ENCODE results near the gene MYO16.
A peak's percentile ranks its signal among the peaks of the same experiment; 100 is the strongest.

MYO16 gene

DNA sequence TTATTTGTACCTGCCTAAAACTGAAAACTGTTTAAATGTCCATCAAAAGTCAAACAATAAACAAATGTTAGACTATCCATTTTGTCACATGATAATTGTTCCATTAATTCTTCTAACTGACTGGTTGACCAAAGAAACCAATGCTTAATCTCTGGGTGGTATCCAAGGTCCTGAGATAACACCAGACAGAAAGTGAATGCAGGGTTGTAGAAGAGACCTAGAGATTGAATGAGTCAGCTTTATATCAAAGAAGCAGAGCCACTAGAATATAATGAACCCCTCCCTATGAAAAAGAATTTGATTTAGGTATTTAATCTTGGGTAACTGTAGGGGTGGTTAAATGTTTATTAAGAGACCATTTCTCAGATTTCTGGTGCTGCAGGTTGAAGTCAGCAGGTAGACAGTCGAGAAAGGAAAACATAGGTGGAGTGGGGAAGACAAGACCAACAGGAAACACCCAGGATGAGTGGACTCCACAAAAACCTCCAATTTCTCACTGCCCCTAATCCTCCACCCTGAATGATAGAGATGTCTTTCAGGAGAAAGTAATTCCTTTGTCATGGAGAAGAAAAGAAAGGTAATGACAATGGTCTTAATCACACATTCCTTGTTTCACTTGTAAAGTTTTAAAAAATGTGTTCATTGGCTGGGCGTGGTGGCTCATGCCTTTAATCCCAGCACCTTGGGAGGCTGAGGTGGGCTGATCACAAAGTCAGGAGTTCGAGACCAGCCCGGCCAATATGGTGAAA is 620.5 kb downstream of the MYO16 start:
- H3K27ac ChIP-seq (ENCODE audit: low read length): no peak overlapping the region
- no peaks in the 10 kb centered on the region for H3K27me3 ChIP-seq (ENCODE audit: control insufficient read depth in 1 of 2, insufficient read depth in 2 of 2, low read length in 2 of 2)
- H3K4me3 ChIP-seq (ENCODE audit: low read length in 2 of 2): no peak overlapping the region

DNA sequence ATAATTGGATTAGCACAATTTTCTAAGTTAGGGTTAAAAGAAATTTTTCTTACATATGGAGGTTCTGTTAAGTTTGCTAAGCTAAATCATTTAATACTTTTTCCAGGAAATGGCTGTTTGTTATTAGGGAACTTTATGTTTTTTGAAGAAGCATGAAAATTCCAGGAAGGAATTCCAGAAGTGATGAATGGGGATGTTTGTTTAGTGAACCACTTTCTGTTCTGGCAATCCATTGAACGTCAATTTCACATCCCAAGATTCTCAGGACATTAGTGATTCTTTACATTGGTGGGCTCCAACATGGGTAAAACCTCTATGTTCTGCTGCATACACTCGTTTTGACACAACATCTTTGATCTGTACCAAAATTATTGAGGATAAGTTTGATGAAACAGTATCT is 622.5 kb downstream of the MYO16 start:
- no peaks in the 10 kb centered on the region for H3K4me1 ChIP-seq (ENCODE audit: control insufficient read depth, insufficient read depth, low read length)
- no peak overlapping the region for H3K27ac ChIP-seq (ENCODE audit: low read length)
- no peaks in the 10 kb centered on the region for H3K36me3 ChIP-seq (ENCODE audit: control insufficient read depth in 2 of 2, insufficient read depth in 2 of 2, low read length in 2 of 2)
- H3K4me3 ChIP-seq (ENCODE audit: low read length in 2 of 2): no peak overlapping the region
- no peaks in the 10 kb centered on the region for H3K27me3 ChIP-seq (ENCODE audit: control insufficient read depth in 1 of 2, insufficient read depth in 2 of 2, low read length in 2 of 2)
- peaks cover 0 to 2% of the 10 kb centered on the region in 2 donors for H3K9me3 ChIP-seq (ENCODE audit: control insufficient read depth in 2 of 2, low read length in 2 of 2)
- no peak overlapping the region for H3K9ac ChIP-seq (ENCODE audit: low read length in 2 of 2)

More for the DNA sequence above, 620.5 kb downstream of the MYO16 start:
- Histone ChIP-seq H3K9ac (ENCODE audit: low read length in 2 of 2) (no peak overlapping the region), H3K4me1 (ENCODE audit: control insufficient read depth, insufficient read depth, low read length) (no peaks in the 10 kb centered on the region), H3K36me3 (ENCODE audit: control insufficient read depth in 2 of 2, insufficient read depth in 2 of 2, low read length in 2 of 2) (no peaks in the 10 kb centered on the region), H3K9me3 (ENCODE audit: control insufficient read depth in 2 of 2, low read length in 2 of 2) (peaks cover 0 to 3% of the 10 kb centered on the region in 2 donors)

DNA sequence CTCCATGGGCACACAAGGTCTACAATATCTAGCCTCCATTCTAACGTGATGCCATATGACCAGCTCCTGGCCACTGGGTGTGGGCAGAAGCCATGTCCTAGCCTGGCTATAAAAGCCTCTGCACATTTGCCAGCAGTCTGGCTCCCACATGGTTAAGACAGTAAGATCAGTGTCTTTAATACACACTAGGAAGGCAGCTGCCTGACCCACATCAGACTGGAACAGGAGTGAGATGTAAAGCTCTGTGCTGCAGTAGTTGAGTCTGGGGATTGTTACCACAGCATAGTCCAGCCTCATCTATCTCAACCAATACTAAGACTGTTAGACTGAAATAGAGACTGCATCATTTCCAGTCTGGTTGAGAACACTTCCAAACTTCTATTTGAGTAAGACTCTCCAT is 623.9 kb downstream of the MYO16 start:
- Histone ChIP-seq H3K9me3 (ENCODE audit: control insufficient read depth in 2 of 2, low read length in 2 of 2) (no peaks in the 10 kb centered on the region), H3K36me3 (ENCODE audit: control insufficient read depth in 2 of 2, insufficient read depth in 2 of 2, low read length in 2 of 2) (no peaks in the 10 kb centered on the region), H3K4me3 (ENCODE audit: low read length in 2 of 2) (no peak overlapping the region), H3K27ac (ENCODE audit: low read length) (no peak overlapping the region), H3K4me1 (ENCODE audit: control insufficient read depth, insufficient read depth, low read length) (no peaks in the 10 kb centered on the region), H3K27me3 (ENCODE audit: control insufficient read depth in 1 of 2, insufficient read depth in 2 of 2, low read length in 2 of 2) (no peaks in the 10 kb centered on the region), H3K9ac (ENCODE audit: low read length in 2 of 2) (no peak overlapping the region)

DNA sequence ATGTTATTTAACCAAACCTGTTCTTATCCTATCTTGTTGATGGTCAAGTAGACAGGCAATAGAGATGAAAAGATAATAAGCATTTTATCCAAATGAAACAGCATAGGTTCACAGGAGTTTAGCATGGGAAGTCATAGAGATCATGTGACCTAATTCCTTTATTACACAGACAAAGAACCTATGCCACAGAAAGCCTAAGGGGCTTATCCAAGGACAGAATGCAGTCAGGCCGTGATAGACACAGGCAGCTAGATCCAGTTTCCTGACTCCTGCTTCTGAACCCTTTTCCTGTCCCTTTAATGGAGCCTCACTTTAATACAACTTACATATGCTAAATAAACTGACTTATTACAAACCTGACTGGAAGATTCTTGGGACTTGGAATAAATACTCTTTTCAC is 624.9 kb downstream of the MYO16 start:
- no peaks in the 10 kb centered on the region for H3K4me1 ChIP-seq (ENCODE audit: control insufficient read depth, insufficient read depth, low read length)
- no peak overlapping the region for H3K27ac ChIP-seq (ENCODE audit: low read length)
- no peak overlapping the region for H3K9ac ChIP-seq (ENCODE audit: low read length in 2 of 2)
- H3K4me3 ChIP-seq (ENCODE audit: low read length in 2 of 2): no peak overlapping the region
- H3K27me3 ChIP-seq (ENCODE audit: control insufficient read depth in 1 of 2, insufficient read depth in 2 of 2, low read length in 2 of 2): no peaks in the 10 kb centered on the region
- no peaks in the 10 kb centered on the region for H3K9me3 ChIP-seq (ENCODE audit: control insufficient read depth in 2 of 2, low read length in 2 of 2)
- H3K36me3 ChIP-seq (ENCODE audit: control insufficient read depth in 2 of 2, insufficient read depth in 2 of 2, low read length in 2 of 2): no peaks in the 10 kb centered on the region

DNA sequence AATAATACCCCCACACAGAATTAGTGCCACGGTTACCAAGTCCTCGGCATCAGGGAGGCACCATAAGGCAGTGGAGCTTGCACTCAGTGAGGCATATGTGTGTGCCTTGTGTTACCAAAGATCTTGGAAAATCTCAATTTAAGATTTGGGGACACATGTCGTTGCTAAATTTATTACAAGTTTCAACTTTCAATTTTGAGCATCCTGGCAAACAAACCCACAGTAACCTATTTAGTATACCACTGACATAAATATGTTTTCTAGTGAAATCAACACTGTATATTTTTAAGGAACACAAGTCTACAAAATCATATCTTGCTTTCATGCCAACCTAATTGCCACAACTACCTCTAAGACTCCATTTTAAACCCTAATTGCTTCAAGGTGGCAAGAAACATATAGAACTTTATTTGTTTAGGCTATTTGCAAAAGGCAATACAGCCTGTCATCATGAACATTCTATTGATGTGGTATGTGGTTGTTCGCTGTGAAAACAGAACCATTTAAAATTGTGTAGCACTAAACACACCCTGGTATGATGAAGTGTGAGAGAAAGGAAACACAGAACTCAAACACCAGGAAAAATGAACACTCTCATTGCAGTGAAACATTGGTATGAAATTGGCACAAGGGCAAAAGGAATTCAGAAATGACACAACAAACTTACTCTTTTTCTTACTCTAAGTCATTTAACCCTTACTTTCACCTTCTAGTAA is 625.9 kb downstream of the MYO16 start:
- Histone ChIP-seq H3K4me3 (ENCODE audit: low read length in 2 of 2) (no peak overlapping the region), H3K27ac (ENCODE audit: low read length) (no peak overlapping the region), H3K4me1 (ENCODE audit: control insufficient read depth, insufficient read depth, low read length) (no peaks in the 10 kb centered on the region), H3K27me3 (ENCODE audit: control insufficient read depth in 1 of 2, insufficient read depth in 2 of 2, low read length in 2 of 2) (no peaks in the 10 kb centered on the region), H3K36me3 (ENCODE audit: control insufficient read depth in 2 of 2, insufficient read depth in 2 of 2, low read length in 2 of 2) (no peaks in the 10 kb centered on the region), H3K9ac (ENCODE audit: low read length in 2 of 2) (no peak overlapping the region), H3K9me3 (ENCODE audit: control insufficient read depth in 2 of 2, low read length in 2 of 2) (no peaks in the 10 kb centered on the region)

DNA sequence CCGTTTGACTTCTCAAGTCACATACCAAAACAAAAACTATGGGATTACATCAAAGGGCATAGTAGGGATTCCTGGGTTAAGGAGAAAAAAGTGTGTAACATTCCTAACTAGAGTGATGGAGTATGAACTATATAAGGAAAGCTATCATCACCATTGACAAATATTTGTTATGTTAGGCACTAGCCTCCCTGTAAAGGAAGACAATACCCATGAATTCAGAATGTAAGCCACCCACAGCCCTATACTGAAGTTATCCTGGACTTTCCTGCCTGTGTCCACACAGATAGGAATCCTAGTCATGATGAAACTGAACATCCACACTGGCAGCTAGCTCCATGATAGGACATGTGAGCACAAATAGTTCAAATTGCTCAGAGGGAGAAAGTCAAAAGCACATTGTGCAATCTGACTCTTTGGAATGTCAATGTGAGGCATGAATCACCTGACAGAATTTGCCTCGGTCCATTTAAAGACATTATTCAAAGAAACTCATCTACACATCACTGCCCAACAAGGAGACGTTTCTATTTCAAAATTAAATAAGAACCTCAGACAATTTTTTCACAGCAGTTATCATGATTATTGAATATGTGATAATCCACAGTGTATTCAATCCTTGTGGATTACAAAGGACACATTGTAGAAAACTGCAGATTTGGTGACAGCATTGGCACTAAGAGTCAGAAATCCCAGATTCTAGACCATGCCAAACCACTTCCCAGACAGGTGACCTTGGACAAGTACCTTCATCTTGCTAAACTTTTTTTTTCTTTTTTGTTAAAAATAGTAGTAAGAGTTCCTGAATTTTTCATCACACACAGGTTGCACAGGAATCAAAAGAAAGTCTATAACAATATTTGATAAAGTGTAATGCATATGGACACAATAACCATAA is 627.7 kb downstream of the MYO16 start:
- Histone ChIP-seq H3K27me3 (ENCODE audit: control insufficient read depth in 1 of 2, insufficient read depth in 2 of 2, low read length in 2 of 2) (no peaks in the 10 kb centered on the region), H3K27ac (ENCODE audit: low read length) (peak overlapping the region; percentile 3), H3K36me3 (ENCODE audit: control insufficient read depth in 2 of 2, insufficient read depth in 2 of 2, low read length in 2 of 2) (no peaks in the 10 kb centered on the region), H3K4me3 (ENCODE audit: low read length in 2 of 2) (no peak overlapping the region), H3K4me1 (ENCODE audit: control insufficient read depth, insufficient read depth, low read length) (no peaks in the 10 kb centered on the region), H3K9me3 (ENCODE audit: control insufficient read depth in 2 of 2, low read length in 2 of 2) (no peaks in the 10 kb centered on the region), H3K9ac (ENCODE audit: low read length in 2 of 2) (no peak overlapping the region)
